Epithelial cell of esophagus (primary cell): ENCODE measurements around the gene SEMA5A.

ENCODE experiments used
- DNase-seq: peaks from one replicate; pipeline ENCODE4 v3.0.0; 2010; ENCODE audit warnings: low read depth
- H3K4me3 ChIP-seq: 2 replicates; pipeline ENCODE4 v1.5.1; 2011; ENCODE audit warnings: mild to moderate bottlenecking, low read length, control low read depth
- CTCF ChIP-seq: IDR thresholded peaks from 2 replicates; pipeline ENCODE4 v1.5.1; 2011; ENCODE audit warnings: low read depth, mild to moderate bottlenecking, low read length, control low read depth, inconsistent platforms; ENCODE audit not compliant: insufficient read depth; ENCODE audit errors: missing control alignments

Gene SEMA5A

GRCh38 chr5:9233035-9233434, 312.8 kb downstream of the SEMA5A start:
- TF ChIP-seq CTCF: no peak
- no peak for DNase-seq

GRCh38 chr5:9231842-9232241, 314.0 kb downstream of the SEMA5A start:
- no peak overlapping the region for H3K4me3 ChIP-seq
- no peak for DNase-seq
- TF ChIP-seq CTCF: no peak

More at GRCh38 chr5:9233035-9233434, 312.8 kb downstream of the SEMA5A start:
- H3K4me3 ChIP-seq: no peak overlapping the region

GRCh38 chr5:9230355-9230754, 315.5 kb downstream of the SEMA5A start:
- no peak for DNase-seq
- no peak overlapping the region for H3K4me3 ChIP-seq
- no peak for TF ChIP-seq CTCF

- H3K4me3 ChIP-seq: no peak overlapping the region
- TF ChIP-seq CTCF: no peak
- DNase-seq: no peak
These were observed 319.8 kb downstream of the SEMA5A start for GRCh38 chr5:9226016-9226536.

GRCh38 chr5:9222054-9222976, 323.6 kb downstream of the SEMA5A start:
- no peak for DNase-seq
- H3K4me3 ChIP-seq: no peak overlapping the region
- no peak for TF ChIP-seq CTCF

- no peak for DNase-seq
- no peak overlapping the region for H3K4me3 ChIP-seq
- TF ChIP-seq CTCF: no peak
These were observed 327.5 kb downstream of the SEMA5A start for GRCh38 chr5:9218358-9218757.
